NCI-H526 treated with DMSO at 0.1 percent for 48 hours (cell line): Measurements from ENCODE around the gene ASAP2.

Source experiments
- DNase-seq: peaks from one replicate; lab custom pipeline; 2025; lab: John Stamatoyannopoulos, UW

Gene ASAP2

DNA sequence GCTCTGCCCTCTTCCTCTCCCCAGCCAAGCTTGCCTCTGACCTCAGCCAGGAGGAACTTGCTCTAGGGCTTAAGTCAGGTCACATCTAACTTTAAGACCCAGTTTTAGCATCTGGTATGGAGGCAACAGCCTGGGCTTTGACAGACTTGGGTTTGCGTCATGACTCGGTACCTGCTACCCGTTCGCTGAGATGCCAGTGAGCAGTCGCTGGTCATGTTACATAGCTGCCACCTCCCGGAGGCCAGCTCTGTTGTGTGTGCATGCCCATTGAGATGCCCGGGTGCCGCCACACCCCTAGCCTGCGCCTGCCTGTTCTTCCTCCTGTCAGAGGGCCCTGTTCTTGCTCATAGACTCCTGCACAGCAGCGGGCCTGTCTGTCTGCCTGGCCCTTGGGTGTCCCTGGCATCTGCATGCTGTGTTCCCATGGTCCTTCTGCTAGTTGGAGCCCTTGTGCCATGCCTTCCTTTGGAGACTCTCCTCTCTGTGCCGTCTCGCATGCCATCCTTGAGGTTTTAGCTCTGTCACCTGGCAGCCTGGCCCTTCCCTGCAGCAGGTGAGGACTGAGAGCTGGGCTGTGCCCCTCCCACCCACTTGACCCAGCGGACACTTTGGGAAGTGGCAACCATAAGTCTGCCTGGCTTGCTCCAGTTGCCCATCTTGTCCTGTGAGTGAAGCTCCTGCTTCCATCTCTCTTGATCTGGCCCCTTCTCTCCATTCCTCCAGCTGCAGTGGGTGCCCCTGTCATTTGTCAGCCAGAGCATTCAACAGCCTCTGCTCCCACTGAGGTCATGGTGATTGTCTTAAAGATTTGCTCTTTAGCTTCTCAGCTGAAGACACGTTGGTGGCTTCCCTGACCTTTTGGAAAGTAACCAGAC, 24.9 kb downstream of the ASAP2 start:
- no peak for DNase-seq

DNA sequence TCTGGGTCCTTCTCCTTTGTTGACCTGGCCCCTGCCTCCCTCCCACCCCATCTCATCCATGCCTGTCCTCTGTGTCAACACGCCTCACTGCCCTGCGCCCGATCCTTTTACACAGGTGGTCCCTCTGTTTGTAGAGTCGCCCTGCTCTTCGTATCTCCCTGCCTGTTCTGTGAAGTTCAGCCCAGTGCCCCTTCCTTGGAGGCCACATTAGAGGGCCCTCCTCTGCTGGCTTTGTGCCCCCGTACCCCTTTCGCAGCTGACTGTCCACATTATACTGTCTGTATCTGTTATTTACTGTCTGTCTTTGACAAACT, 25.5 kb downstream of the ASAP2 start:
- DNase-seq: no peak

DNA sequence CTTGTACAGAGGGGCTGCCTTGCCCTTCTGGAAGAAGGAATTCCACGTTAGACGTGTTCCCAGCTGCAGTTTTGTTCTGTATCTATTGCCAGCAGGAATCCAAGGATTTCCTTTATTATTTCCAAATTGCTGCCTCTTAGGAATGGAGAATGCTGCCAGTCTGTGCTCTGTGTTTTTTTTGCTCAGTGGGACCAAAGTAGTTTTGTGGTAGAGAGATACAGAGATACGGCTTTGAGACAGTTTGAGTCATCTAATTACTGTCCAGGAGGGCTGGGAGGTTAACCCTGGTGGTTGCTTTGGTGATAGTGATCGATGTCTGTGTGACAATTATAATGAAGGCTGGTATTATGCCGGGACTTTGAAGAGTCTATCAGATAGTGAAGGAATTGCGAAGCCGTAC, 26.3 kb downstream of the ASAP2 start:
- DNase-seq: no peak

DNA sequence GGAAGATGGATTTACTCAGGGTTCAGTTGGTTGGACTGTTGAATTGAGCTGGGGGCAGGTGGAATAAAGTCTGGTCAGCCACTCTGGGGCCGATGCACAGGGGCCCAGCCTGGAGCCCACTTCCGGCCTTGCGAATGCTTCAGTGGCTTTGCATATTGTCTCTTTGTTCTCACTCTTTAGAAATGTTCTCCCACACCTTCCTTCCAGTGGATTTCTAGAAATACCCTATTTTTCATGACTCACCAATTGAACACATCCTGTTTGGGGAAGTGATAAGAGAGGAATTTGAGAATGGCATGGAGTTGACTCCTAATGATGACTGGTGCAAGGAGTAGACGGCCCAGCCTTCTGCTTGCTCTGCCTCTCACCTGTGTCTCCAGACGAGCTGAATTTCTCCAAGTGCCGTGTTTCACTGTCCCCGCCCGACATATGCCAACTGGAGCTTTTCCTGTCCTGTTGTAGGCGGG, 28.1 kb downstream of the ASAP2 start:
- DNase-seq: no peak

DNA sequence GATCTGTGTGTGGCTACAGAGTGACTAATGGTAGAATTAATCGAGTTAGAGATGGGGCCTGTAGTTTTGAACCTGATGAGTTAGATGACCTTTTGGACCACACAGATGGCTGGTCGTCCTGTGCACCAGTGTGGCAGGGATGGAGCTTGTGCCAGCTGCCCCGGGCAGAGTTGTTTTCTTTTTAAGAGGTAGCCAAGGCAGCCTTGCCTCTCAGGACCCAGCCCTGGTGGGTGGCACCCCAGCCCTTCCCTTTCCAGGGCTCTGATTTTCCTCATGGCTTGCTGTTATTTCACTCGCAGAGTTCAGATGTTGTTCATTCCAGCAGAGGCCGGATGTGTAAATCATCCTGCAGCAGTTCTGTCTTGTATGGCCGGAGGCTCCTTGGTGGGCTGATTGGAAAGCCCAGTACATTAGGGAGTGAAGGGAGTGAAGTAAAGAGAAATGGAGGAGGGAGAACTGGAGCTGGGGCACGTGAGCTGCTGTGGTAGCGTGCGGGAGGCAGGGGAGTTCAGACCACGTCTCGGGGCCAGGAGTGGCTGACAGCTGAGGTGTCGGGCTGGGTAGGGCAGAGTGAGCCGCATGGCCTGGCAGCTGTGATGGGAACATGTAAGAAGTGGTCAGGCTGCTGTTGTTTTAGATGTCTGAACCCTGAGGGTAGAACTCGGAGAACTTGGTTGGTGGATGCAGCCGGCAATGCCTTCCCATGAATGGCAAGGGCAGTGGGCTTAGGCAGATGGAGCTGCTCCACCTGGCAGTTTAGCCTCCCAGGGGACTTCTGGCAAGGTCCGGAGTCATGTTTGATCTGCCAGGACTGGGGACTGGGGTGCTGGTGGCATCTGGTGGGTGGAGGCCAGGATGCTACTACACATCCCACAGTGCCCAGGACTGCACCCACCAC, 28.8 kb downstream of the ASAP2 start:
- no peak for DNase-seq

DNA sequence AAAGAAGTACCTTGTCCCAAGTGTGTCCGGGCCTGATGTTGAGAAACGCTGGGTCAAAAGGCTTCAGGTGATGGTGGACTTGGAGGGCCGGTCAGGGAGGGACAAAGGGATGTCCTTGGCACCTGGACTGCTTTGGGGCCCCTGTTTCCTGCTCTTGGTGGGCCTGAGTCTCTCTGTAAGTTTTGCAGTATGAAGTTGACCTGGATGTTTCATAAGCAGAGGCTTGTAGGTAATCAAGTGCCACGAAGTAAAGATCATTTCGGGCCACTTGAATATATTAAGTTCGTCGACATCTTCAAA, 29.4 kb downstream of the ASAP2 start:
- no peak for DNase-seq

DNA sequence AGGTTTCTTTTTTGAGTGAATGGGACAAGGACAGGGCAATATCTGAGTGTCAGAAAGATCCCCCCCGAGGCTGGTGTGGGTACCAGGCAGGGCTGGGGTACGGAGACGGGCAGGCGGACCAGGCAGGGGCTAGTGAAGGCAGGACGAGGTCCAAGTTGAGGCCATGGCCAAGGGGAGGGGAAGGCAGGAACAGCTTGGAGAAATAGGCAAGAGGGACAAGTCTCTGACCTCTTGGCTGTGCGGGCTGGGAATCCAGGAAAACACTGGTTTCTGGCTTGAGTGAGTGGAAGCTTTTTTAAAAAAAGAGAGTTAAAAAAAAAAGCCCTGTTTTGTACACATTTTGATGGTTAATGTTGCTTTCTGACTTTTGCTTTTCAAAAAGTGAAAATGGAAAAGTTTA, 30.3 kb downstream of the ASAP2 start:
- no peak for DNase-seq

DNA sequence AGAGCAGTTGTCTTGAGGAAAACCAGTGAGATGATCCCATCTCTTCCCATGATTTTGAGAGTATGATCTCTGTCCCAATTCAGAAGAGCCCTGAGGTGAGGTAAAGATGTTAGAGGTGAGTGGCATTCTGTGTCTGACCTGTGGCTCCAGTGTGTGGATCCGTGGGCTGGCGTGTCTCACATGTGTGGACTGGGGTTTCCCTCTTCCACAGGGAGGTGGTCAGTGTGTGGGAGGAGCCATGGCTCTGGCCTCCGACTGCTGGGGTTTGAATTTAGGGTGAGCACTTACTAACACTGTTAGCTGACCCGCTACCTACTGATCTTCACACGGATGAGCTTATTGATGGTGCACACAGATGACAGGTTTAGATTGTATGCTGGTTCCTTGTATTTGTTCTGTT, 31.2 kb downstream of the ASAP2 start:
- DNase-seq: no peak

DNA sequence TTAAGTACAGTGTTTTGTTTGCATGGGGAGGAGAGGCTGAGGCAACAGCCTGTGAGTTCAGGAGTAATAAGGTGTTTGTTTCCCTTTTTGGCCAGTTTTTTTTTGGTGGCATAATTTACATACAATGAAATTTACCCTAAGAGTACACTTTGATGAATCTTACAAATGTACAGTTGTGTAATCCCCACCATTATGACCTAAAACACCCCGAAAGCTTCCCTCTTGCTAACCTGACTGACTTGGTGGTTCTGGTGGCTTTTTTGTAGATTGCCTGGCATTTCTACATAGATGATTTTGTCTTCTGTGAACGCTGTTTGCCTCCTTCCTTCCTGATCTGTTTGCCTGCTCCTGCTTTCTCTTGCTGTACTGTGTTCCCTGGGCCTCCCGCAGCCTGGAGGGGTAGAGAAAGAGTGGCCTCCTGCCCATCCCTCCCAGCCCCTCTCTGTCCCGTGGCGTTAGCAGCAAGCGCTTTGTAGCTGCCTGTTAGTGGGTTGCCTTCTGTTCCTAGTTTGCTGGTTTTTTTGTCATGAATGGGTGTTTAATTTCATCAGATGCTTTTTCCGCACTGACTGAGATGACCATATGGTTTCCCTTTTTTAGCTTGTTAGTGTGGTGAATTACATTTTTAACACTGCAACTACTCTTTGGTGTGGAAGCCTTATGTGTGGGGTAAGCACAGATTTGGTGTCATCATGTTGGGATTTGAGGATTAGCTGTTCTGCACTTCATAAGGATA, 32.1 kb downstream of the ASAP2 start:
- no peak for DNase-seq

DNA sequence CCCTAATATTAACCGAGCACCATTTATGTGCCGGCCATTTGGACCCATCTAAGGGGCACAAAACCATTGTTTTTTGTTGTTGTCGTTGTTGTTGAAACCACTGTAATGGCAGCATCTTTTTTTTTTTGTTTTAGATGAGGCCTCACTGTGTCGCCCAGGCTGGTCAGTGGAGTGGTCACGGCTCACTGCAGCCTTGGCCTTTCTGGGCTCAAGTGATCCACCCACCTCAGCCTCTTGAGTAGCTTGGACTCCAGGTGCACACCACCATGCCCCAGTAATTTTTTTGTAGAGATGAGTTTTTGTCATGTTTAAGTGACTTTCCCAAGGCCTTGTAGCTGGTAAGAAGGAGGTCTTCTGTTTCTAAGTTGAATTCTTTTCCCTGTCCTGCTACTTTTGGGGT, 33.0 kb downstream of the ASAP2 start:
- DNase-seq: no peak

DNA sequence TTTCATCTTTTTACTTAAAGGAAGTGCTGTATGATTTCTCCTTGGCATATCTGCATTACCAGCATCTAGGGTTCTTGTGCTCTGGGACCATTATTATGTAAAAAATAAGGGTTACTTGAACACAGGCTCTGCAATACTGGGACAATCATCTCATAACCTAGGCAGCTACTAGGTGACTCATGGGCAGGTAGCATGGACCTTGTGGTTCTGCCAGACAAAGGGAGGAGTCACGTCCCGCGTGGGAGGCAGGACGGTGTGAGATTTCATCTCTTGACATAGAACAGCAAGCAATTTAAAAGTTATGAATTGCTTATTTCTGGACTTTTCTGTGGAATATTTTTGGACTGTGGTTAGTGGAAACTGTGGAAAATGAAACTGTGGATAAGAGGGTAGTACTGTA, 34.1 kb downstream of the ASAP2 start:
- no peak for DNase-seq

DNA sequence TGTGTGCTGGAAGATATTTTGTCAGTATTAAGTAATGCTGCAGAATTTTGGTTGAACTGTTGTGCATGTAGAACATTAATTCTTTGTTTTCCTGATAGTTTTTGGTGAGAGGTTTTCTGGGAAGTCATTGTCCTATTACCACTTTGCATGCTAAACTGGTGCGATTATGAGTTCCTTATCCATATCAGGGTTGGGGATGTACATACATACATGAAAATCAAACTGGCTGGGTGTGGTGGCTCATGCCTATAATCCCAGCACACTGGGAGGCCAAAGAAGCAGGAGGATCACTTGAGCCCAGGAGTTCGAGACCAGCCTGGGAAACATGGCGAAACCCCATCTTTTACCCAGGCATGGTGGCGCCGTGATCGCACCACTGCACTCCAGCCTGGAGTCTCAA, 34.6 kb downstream of the ASAP2 start:
- no peak for DNase-seq

DNA sequence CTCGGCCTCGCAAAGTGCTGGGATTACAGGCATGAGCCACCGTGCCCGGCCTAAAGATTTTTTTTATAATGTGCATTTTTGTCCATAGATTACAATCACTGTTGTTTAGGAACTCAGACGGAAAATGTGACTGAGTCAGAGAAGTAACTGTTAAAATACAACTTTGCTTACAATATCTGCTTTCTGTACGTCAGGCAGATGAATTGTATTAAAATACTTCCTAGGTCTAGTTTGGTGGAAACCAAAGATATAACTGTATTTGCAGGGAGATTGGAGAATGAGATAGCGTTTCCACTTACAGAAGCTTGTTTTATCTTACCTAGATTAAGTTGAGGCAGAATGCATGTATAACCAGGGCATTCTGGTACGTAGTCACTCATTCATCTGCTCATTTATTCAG, 36.7 kb downstream of the ASAP2 start:
- no peak for DNase-seq

DNA sequence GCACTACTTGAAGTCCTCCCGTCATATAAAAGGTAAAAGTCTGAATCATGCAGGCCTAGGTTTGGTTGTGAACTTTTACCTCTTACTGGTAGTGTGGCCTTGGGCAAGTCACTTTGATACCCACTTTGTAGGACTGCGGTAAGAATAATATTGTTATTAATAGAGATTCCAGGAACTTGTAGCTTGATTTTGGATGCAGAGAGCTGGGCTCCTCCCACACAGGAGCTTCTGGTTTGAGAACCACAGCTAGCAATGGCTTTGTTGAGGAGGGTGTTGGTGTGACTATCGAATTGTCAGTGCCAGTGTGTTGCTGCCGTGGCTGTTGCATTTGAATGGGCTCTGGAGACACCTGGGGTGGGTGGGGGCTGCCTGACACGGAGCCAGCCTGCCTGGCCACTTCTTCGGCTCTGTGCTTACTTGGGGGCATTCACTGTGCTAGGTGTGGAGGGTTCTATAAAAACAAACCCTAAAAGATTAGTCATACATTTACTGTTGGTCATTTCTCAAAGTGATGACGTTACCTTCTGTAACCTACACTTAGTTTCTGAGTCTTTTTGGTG, 38.5 kb downstream of the ASAP2 start:
- no peak for DNase-seq

DNA sequence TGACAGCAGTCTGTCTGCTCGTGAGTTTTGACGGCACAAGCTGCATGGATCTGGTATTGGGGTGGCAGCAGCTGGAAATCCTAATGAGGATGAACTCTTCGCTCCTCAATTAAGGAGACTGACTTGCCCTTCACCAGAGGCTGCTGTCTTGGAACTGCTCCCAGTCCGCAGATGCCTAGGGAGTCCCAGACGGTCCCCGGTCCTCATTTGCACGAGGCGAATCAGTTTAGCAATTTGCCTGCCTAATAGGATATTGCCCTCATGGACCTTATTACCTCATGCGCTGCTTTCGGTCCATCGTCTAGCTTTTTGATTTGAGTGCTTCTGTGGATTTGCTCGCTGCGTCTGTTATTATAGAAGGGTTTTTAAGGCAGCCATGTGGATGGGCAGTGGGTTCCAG, 40.6 kb downstream of the ASAP2 start:
- no peak for DNase-seq

DNA sequence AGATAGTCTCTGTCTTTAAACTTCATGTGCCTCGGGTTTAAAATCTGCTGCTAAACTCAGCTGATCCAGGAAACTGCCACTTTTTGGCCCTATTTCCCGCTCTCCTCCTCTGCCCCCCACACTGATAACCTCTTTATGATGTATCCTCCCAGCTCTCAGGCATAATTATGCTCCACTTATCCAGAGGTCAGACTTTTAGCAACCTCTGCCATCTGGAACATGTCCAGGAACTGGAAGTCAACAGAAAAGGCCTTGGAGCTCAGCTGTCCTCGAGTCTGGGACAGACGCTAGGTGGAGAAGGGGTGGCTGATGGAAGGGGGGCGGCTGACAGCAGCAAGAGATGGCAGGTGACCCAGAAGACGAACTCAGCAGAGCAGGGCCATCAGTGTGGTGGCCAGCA, 41.2 kb downstream of the ASAP2 start:
- no peak for DNase-seq

DNA sequence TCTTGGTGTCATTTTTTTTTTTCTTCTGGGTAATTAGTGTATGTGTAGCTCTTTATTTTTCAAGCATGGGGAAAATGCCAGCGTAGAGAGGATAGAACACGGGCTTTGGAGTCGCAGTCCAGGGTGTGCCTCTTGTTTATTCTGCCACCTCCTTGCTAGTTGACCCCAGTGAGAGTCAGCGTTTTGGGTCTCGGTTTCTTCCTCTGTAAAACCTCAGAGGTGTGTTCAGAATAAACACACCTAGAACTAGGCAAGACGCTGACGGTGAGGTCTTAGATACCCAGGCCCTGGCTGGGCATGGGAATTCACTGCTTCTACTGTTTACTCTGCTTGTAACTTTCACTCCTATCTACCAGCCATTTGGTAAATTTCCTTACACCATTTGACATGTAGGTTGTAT, 41.8 kb downstream of the ASAP2 start:
- DNase-seq: no peak

DNA sequence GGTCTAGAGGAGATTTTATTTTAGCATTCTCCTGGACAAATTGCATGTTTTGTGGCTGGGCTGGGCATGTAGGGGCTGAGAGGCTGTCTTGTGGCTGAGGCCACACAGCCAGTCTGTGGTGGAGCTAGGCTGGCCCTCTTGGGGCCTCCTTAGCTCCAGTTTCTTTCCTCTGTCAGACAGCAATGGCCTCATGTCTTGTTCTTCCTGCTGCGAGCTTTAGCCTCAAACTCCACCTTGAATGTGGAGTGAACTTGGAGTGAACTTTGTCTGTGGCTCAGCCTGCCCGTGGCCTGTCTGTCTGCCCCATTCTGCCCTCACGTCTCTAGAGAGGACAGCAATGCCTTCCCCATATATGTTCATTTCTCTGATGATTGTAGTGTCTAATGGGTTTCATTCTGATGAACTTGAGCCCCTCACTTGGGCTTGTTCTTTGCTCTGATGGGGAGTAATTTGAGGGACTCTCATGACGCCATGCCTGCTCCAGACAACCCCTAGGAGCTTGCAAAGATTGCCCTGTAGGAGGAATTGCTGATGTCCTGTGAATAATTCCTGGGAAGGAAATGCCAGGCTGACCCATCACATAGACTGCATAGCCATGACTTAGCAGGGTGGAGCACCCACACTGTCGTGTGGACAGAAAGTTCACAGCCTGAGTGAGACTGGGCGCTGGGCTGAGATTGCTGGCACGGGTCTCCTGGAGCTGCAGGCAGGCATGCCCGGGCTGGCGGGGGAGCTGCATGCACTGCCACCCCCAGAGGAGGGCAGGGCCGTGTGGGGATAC, 42.6 kb downstream of the ASAP2 start:
- DNase-seq: no peak

DNA sequence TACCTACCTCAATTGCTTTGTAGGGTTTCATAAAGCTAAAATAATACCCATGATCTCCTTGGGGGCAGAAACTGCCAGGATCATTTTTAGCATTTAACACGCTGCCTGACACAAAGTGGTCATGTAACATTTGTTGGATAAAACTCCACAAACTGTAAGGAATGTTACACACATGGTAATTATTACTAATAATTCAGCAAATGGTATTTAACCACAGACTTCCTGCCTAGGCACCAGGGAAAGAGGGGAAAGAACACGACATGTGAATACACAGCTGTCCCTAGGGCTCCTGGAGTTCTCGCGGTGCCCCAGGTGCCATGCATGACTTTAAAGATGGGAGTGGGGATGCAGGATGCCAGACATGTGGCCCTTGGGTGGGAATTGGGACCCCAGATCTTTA, 43.5 kb downstream of the ASAP2 start:
- DNase-seq: no peak

DNA sequence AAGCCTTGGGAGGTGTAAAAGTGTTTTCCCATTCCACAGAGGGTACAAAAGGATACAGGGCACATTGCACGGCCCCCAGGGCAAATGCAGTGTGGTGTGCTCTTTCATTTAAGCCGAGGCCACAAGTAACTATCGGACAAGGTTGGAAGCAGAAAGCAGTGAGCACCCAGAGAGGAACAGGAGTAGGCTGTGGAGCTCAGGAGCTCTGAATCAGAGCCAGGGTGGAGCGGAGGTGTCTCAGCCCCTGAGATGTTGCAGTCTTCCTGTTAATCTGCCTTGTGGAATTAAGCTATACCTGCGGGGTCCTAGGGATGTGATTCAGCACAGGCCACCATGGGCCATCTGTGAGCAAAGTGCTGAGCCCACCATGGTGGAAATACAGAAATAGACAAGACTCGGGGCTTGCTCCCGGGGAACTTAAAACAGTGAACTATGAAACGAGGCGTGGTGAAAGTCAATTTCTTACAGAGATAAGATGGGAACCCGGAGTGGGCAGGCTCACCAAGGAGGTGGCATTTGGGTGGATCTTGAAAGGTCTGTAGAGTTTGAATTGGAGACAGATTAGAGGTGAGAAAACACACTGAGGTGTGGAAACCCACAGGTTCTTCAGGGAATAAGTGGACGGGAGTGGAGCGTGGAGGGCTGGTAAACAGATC, 44.0 kb downstream of the ASAP2 start:
- no peak for DNase-seq
